Lower lobe of right lung (tissue), 2 donors: ENCODE results near the gene RAE1. TPM values are rescaled to one million over a fixed set of nuclear protein-coding genes. Genes with fewer than 3 reads are reported as not detected.

ENCODE experiments used
- ATAC-seq, 2 donors: fragments of 200-7000 bp; cut with Tn5 transposase; one replicate each; pipeline ENCODE4 v1.9.1; 2020 to 2022; ENCODE audit warnings: mild to moderate bottlenecking in 2 of 2, moderate library complexity in 2 of 2
- DNase-seq: peaks from one replicate; pipeline ENCODE4 v3.0.0-alpha.2; 2020
- H3K27ac ChIP-seq: fragments of 200-600 bp; one replicate; pipeline ENCODE4 v1.8.0; 2022
- H3K27me3 ChIP-seq: fragments of 200-600 bp; one replicate; pipeline ENCODE4 v1.8.0; 2022; ENCODE audit warnings: low read depth
- H3K36me3 ChIP-seq: fragments of 200-600 bp; one replicate; pipeline ENCODE4 v1.8.0; 2022; ENCODE audit warnings: mild to moderate bottlenecking
- H3K4me1 ChIP-seq: fragments of 200-600 bp; one replicate; pipeline ENCODE4 v1.8.0; 2022
- H3K4me3 ChIP-seq: fragments of 200-600 bp; one replicate; pipeline ENCODE4 v1.8.0; 2022; ENCODE audit warnings: mild to moderate bottlenecking
- H3K9me3 ChIP-seq: fragments of 200-600 bp; one replicate; pipeline ENCODE4 v1.8.0; 2022
- CTCF ChIP-seq: fragments of 200-600 bp; IDR thresholded peaks from one replicate; pipeline ENCODE4 v1.8.0; 2022; ENCODE audit warnings: antibody characterized with exemption, mild to moderate bottlenecking
- intact Hi-C: fragments of 100-400 bp; cut with DNase I; formaldehyde crosslinking; loops from one replicate; pipeline ENCODE4 v1.11.0; 2022
- total RNA-seq: library from RNA; stranded (reverse); fragmentation: NEBNext Ultra II Directional; extraction: Animal tissue kit (Norgen Biotek cat#: 25700); gene quantifications from one replicate; pipeline ENCODE4 v1.2.1, GENCODE V29; 2021
- donor health status: DM: no; HTN: yes; CAD: no; lungs with severe emphysema.

The RAE1 gene
- total RNA-seq, 1 donor from 2014 or later, result 20.6 TPM

GRCh38 chr20:57388953-57389694 lies 38.1 kb downstream of the RAE1 start:
- Histone ChIP-seq H3K27ac (peak overlapping the region; percentile 72), H3K36me3 (peaks cover 3% of the 10 kb centered on the region), H3K27me3 (no peaks in the 10 kb centered on the region), H3K4me1 (peaks cover 48% of the 10 kb centered on the region), H3K9me3 (no peaks in the 10 kb centered on the region), H3K4me3 (peak overlapping the region; percentile 49)
- DNase-seq (peak; percentile 90), ATAC-seq (peak; percentile 88 to 92)
- intact Hi-C loops, result no loop called here
- peak; percentile 28 for TF ChIP-seq CTCF

- TF ChIP-seq CTCF, result no peak
- intact Hi-C loops, result no loop called here
- Histone ChIP-seq H3K4me3 (peak overlapping the region; percentile 49), H3K9me3 (no peaks in the 10 kb centered on the region), H3K27me3 (no peaks in the 10 kb centered on the region), H3K36me3 (peaks cover 3% of the 10 kb centered on the region), H3K27ac (peak overlapping the region; percentile 72), H3K4me1 (peaks cover 45% of the 10 kb centered on the region)
- DNase-seq (peak; percentile 57), ATAC-seq (peak; percentile 1 to 2)
These were observed 38.9 kb downstream of the RAE1 start for GRCh38 chr20:57389695-57390603.

- intact Hi-C loops, result no loop called here
- peak within 1 kb of the TSS; percentile 72 for H3K27ac ChIP-seq
- peak; percentile 74 for DNase-seq
- peaks cover 54% of the 10 kb centered on the region for H3K4me1 ChIP-seq
- peak; percentile 89 for ATAC-seq
- peaks cover 8% of the 10 kb centered on the region for H3K36me3 ChIP-seq
- H3K4me3 ChIP-seq, result peak within 1 kb of the TSS; percentile 69
- TF ChIP-seq CTCF, result no peak
- H3K27me3 ChIP-seq, result no peaks in the 10 kb centered on the region
- no peaks in the 10 kb centered on the region for H3K9me3 ChIP-seq
These were observed 39.8 kb downstream of the RAE1 start, which contains the start of gene RBM38 for GRCh38 chr20:57390604-57391438. Gene RBM38 (plus strand): TSS chr20:57391396. CDS start chr20:57391582, 186 bp downstream.

- DNase-seq, result peak; percentile 66
- H3K4me3 ChIP-seq, result peak overlapping the region; percentile 69
- no peaks in the 10 kb centered on the region for H3K9me3 ChIP-seq
- intact Hi-C loops, result no loop called here
- no peaks in the 10 kb centered on the region for H3K27me3 ChIP-seq
- peaks cover 16% of the 10 kb centered on the region for H3K36me3 ChIP-seq
- no peak for ATAC-seq
- peak overlapping the region; percentile 72 for H3K27ac ChIP-seq
- no peak for TF ChIP-seq CTCF
- peaks cover 61% of the 10 kb centered on the region for H3K4me1 ChIP-seq
These were observed 40.6 kb downstream of the RAE1 start for GRCh38 chr20:57391439-57392301.
